T-helper 1 cell (primary cell): ENCODE measurements around the gene MVB12B.

ENCODE experiments used
- DNase-seq, 5 donors: peaks; one replicate each; pipeline ENCODE4 v3.0.0-alpha.2; 2012 to 2020

Gene MVB12B

DNA sequence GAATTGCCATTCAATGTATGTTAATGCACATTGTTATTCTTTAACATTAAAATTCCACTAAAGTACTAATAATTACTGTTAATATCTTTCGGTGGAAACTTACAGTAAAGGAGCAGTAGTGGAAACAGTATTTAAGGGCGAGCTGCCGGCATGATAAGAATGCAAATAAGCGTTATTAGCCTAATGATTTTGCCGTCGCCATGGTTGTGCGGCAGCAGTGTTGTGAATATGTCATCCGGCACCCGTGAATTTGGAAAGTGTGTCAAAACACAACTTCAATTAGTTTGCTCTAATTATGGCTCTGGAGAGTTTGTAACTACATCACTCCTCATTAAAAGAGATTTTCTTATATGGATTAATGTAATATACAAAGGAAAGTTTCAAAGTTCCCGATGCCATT lies 81.4 kb downstream of the MVB12B start:
- no peak for DNase-seq

GRCh38 chr9:126410229-126410628 lies 83.6 kb downstream of the MVB12B start:
- DNase-seq = no peak

GRCh38 chr9:126411225-126411947 lies 84.8 kb downstream of the MVB12B start:
- DNase-seq = peak in 1 of 5 donors; percentile 85

- no peak for DNase-seq
Observed at GRCh38 chr9:126411948-126412284, 85.3 kb downstream of the MVB12B start.

DNA sequence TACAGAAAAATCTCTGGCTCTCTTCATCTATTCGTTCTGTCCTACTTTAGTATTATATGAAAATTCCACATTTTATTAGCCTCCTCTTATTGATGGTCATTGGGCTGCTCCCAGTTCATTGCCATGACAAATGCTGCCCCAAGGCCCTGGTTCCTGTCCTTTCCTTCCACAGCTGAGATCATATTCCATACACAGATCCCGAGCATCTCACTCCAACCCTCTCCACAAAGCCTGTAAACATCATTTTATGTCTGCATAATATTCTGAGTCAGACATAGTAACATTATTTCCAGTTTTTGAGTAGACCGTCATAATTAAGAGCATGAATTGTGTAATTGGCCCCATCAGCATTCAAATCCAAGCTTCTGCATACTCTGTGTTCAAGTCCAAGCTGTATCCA lies 86.3 kb downstream of the MVB12B start:
- no peak for DNase-seq

DNA sequence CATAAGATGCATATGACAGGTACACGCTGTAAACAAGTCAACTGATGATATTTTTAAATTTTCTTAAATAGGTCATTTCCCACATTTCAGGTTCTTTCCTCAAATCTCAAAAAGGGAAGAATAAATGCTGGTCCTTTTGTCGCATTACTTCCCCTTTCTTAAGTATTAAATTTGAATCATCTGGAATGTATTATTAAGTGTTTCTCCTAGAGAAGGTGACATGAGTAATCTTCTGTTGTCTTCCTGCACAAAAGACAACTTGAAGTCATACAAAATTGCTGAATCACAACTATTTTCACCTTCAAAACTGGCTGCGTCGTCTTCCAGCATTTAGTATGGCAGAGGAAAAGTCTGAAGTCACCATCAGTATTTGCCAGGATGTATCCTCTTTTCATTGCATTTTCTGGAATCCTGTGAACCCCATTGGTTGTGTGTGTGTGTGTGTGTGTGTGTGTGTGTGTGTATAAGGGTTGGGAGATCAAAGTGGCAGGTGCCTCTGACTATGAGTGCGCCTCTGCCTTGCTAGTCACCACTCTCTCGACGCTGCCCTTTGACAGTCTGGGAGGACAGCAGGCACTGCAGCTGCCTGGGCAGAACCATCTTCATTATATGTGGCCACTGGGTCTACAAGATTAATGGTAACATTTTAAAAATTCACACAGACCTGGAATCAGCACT lies 86.9 kb downstream of the MVB12B start:
- no peak for DNase-seq

GRCh38 chr9:126415741-126416370 lies 89.2 kb downstream of the MVB12B start:
- DNase-seq = no peak

DNA sequence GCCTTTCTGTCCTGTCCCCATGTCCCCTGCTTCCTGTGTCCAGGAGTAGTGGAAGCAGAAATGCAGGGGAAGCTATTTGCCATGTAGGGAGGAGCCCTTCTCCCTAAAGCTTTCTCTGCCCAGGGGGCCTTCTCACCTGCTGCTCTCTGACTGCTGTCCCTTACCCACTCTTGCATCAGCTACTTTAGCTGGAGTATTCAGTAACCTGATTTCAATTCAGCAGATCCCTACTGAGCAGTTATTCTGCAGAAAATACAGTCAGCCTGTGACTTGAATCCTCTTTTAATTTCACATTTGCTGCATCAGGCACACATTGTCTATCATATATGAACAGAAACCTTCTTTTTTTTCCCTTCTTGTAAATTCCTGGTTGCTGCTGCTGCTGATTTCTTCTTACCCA lies 90.4 kb downstream of the MVB12B start:
- DNase-seq = no peak

GRCh38 chr9:126417684-126418083 lies 91.1 kb downstream of the MVB12B start:
- no peak for DNase-seq

GRCh38 chr9:126418608-126419007 lies 92.0 kb downstream of the MVB12B start:
- no peak for DNase-seq

- no peak for DNase-seq
Observed at GRCh38 chr9:126419475-126419874, 92.8 kb downstream of the MVB12B start.

DNA sequence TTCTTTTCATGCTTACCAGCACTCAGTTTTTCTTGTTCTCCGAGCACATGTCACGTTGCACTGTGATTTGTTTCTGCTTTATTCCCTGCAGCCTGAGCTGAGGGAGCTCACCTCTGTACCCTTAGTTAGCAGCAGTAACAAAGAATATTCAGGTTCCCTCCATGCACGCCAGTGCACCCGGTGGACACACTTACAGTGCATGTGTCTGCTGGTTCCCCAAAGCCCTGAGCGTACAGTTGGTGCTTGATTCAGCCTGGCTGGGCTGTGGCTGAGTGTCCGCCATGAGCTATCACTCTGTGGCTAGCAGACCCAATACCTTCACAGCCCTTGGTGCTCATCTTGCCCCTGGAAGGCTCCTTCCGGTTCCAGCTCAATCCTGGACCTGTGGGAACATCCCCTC lies 93.5 kb downstream of the MVB12B start:
- no peak for DNase-seq

- DNase-seq = no peak
Observed at GRCh38 chr9:126420643-126421564, 94.3 kb downstream of the MVB12B start.

- DNase-seq = no peak
Observed at GRCh38 chr9:126421567-126422428, 95.2 kb downstream of the MVB12B start.

- no peak for DNase-seq
Observed at GRCh38 chr9:126423142-126423915, 96.7 kb downstream of the MVB12B start.

DNA sequence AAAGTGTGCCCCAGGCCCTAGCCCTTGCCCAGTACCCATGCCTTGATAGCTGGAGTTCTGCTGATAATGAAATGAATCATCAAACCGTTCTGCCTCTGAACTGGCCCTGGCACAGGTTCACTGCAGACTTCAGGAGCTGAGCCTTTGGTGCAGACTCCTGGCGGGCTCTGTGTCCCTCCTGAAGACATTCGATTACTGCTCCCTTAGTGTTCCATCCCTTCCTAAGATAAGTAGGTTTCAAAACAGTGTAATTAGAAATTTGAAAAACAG lies 97.2 kb downstream of the MVB12B start:
- no peak for DNase-seq

GRCh38 chr9:126424511-126424910 lies 97.9 kb downstream of the MVB12B start:
- no peak for DNase-seq

- DNase-seq = no peak
Observed at GRCh38 chr9:126428534-126429175, 102.0 kb downstream of the MVB12B start.

GRCh38 chr9:126429190-126429589 lies 102.6 kb downstream of the MVB12B start:
- no peak for DNase-seq

- DNase-seq = no peak
Observed at GRCh38 chr9:126430124-126430523, 103.5 kb downstream of the MVB12B start.
